ENCODE measurements around the gene LSM2.

The LSM2 gene

GRCh38 chr6:31781244-31782125 is 25.3 kb downstream of the LSM2 start:
- Histone ChIP-seq H3K36me3 (ENCODE audit: low read depth) (peaks cover 65% of the 10 kb centered on the region), H3K27me3 (ENCODE audit: insufficient read depth, poor library complexity, severe bottlenecking) (no peaks in the 10 kb centered on the region), H3K9me3 (ENCODE audit: severe bottlenecking) (no peaks in the 10 kb centered on the region), H3K4me1 (ENCODE audit: insufficient read depth, poor library complexity, severe bottlenecking) (peaks cover 9% of the 10 kb centered on the region), H3K27ac (ENCODE audit: poor library complexity, severe bottlenecking) (no peak overlapping the region), H3K4me3 (ENCODE audit: severe bottlenecking) (no peak overlapping the region)
- ATAC-seq (ENCODE audit: low read depth) = no peak
- no peak for TF ChIP-seq CTCF (IDR thresholded peaks at IDR 0.05; ENCODE audit: poor library complexity, severe bottlenecking)
- DNase-seq (ENCODE audit: low spot score) = no peak

GRCh38 chr6:31780507-31781243 is 26.1 kb downstream of the LSM2 start:
- H3K36me3 ChIP-seq (ENCODE audit: low read depth) = peaks cover 58% of the 10 kb centered on the region
- TF ChIP-seq CTCF (IDR thresholded peaks at IDR 0.05; ENCODE audit: poor library complexity, severe bottlenecking) = no peak
- no peak overlapping the region for H3K4me3 ChIP-seq (ENCODE audit: severe bottlenecking)
- ATAC-seq (ENCODE audit: low read depth) = no peak
- no peak for DNase-seq (ENCODE audit: low spot score)
- H3K27ac ChIP-seq (ENCODE audit: poor library complexity, severe bottlenecking) = no peak overlapping the region
- peaks cover 13% of the 10 kb centered on the region for H3K4me1 ChIP-seq (ENCODE audit: insufficient read depth, poor library complexity, severe bottlenecking)
- H3K27me3 ChIP-seq (ENCODE audit: insufficient read depth, poor library complexity, severe bottlenecking) = no peaks in the 10 kb centered on the region
- no peaks in the 10 kb centered on the region for H3K9me3 ChIP-seq (ENCODE audit: severe bottlenecking)

GRCh38 chr6:31779908-31780307 is 26.9 kb downstream of the LSM2 start:
- Histone ChIP-seq H3K4me1 (ENCODE audit: insufficient read depth, poor library complexity, severe bottlenecking) (peaks cover 19% of the 10 kb centered on the region), H3K36me3 (ENCODE audit: low read depth) (peaks cover 50% of the 10 kb centered on the region), H3K4me3 (ENCODE audit: severe bottlenecking) (no peak overlapping the region), H3K27me3 (ENCODE audit: insufficient read depth, poor library complexity, severe bottlenecking) (no peaks in the 10 kb centered on the region), H3K27ac (ENCODE audit: poor library complexity, severe bottlenecking) (no peak overlapping the region), H3K9me3 (ENCODE audit: severe bottlenecking) (no peaks in the 10 kb centered on the region)
- ATAC-seq (ENCODE audit: low read depth) (no peak), DNase-seq (ENCODE audit: low spot score) (no peak)
- TF ChIP-seq CTCF (IDR thresholded peaks at IDR 0.05; ENCODE audit: poor library complexity, severe bottlenecking) = no peak

GRCh38 chr6:31778999-31779885 is 27.5 kb downstream of the LSM2 start:
- H3K27me3 ChIP-seq (ENCODE audit: insufficient read depth, poor library complexity, severe bottlenecking) = no peaks in the 10 kb centered on the region
- no peak for TF ChIP-seq CTCF (IDR thresholded peaks at IDR 0.05; ENCODE audit: poor library complexity, severe bottlenecking)
- H3K4me1 ChIP-seq (ENCODE audit: insufficient read depth, poor library complexity, severe bottlenecking) = peaks cover 19% of the 10 kb centered on the region
- H3K27ac ChIP-seq (ENCODE audit: poor library complexity, severe bottlenecking) = no peak overlapping the region
- peaks cover 44% of the 10 kb centered on the region for H3K36me3 ChIP-seq (ENCODE audit: low read depth)
- H3K4me3 ChIP-seq (ENCODE audit: severe bottlenecking) = no peak overlapping the region
- ATAC-seq (ENCODE audit: low read depth) (no peak), DNase-seq (ENCODE audit: low spot score) (no peak)
- no peaks in the 10 kb centered on the region for H3K9me3 ChIP-seq (ENCODE audit: severe bottlenecking)

Measured in RWPE2 (cell line).